ENCODE data around the gene CUEDC1. TPM values are rescaled to one million over a fixed set of nuclear protein-coding genes. Genes with fewer than 3 reads are reported as not detected.

The CUEDC1 gene
- total and polyA plus RNA-seq, 2 of the 13 experiments (the other 11 are each of a cell fraction or from before 2014, with no cell fraction given): 7.4 to 12.9 TPM

GRCh38 chr17:57953219-57953618, 2.0 kb downstream of the CUEDC1 start (continued):
- TF ChIP-seq, protein P1, sequence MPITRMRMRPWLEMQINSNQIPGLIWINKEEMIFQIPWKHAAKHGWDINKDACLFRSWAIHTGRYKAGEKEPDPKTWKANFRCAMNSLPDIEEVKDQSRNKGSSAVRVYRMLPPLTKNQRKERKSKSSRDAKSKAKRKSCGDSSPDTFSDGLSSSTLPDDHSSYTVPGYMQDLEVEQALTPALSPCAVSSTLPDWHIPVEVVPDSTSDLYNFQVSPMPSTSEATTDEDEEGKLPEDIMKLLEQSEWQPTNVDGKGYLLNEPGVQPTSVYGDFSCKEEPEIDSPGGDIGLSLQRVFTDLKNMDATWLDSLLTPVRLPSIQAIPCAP (CRISPR knock-in tag; IDR thresholded peaks at IDR 0.05; ENCODE audit: low read depth): no peak
- no peak for TF ChIP-seq KAT8 (CRISPR knock-in tag; IDR thresholded peaks at IDR 0.05)
- no peak for TF ChIP-seq FLYWCH1 (CRISPR knock-in tag; IDR thresholded peaks at IDR 0.05)
- no peak for TF ChIP-seq EZH2 (conservative IDR thresholded peaks at IDR 0.05; ENCODE audit: low read depth, low read length)
- no peak for TF ChIP-seq YEATS4 (CRISPR knock-in tag; IDR thresholded peaks at IDR 0.05; ENCODE audit: borderline replicate concordance)
- no peak for TF ChIP-seq ISL2 (CRISPR knock-in tag; IDR thresholded peaks at IDR 0.05)
- no peak for TF ChIP-seq CEBPB (IDR thresholded peaks at IDR 0.05; ENCODE audit: borderline replicate concordance, low read depth, low read length)
- TF ChIP-seq ZNF10 (CRISPR knock-in tag; IDR thresholded peaks at IDR 0.05; ENCODE audit: borderline replicate concordance, low read depth): no peak
- TF ChIP-seq DNMT3B (CRISPR knock-in tag; conservative IDR thresholded peaks at IDR 0.05): no peak
- peak; percentile 21; the same call in 1 of the 2 replicates for TF ChIP-seq ZNF205 (CRISPR knock-in tag; IDR thresholded peaks at IDR 0.05)
- TF ChIP-seq ZNF382 (CRISPR knock-in tag; IDR thresholded peaks at IDR 0.05; ENCODE audit: borderline replicate concordance): no peak
- TF ChIP-seq ATF3 (CRISPR knock-in tag; IDR thresholded peaks at IDR 0.05): no peak
- TF ChIP-seq ONECUT2 (CRISPR knock-in tag; IDR thresholded peaks at IDR 0.05): no peak
- no peak for TF ChIP-seq SMC3 (IDR thresholded peaks at IDR 0.05; ENCODE audit: low read length)
- TF ChIP-seq HHEX (CRISPR knock-in tag; IDR thresholded peaks at IDR 0.05): no peak
- TF ChIP-seq BCLAF1 (IDR thresholded peaks at IDR 0.05): no peak
- TF ChIP-seq HDAC1 (CRISPR knock-in tag; IDR thresholded peaks at IDR 0.05): no peak
- TF ChIP-seq, protein P2, sequence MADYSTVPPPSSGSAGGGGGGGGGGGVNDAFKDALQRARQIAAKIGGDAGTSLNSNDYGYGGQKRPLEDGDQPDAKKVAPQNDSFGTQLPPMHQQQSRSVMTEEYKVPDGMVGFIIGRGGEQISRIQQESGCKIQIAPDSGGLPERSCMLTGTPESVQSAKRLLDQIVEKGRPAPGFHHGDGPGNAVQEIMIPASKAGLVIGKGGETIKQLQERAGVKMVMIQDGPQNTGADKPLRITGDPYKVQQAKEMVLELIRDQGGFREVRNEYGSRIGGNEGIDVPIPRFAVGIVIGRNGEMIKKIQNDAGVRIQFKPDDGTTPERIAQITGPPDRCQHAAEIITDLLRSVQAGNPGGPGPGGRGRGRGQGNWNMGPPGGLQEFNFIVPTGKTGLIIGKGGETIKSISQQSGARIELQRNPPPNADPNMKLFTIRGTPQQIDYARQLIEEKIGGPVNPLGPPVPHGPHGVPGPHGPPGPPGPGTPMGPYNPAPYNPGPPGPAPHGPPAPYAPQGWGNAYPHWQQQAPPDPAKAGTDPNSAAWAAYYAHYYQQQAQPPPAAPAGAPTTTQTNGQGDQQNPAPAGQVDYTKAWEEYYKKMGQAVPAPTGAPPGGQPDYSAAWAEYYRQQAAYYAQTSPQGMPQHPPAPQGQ (CRISPR knock-in tag; IDR thresholded peaks at IDR 0.05; ENCODE audit: borderline replicate concordance): no peak
- TF ChIP-seq RARA (CRISPR knock-in tag; IDR thresholded peaks at IDR 0.05): peak; percentile 88
- 0 out of 2 replicates have a peak, but pooled peaks have one; percentile 6 for TF ChIP-seq TCF7 (IDR thresholded peaks at IDR 0.05; ENCODE audit: low read depth)

Measured in HepG2 (cell line).